ENCODE measurements around the gene P4HB. TPM values are rescaled to one million over a fixed set of nuclear protein-coding genes. Genes with fewer than 3 reads are reported as not detected.

The P4HB gene
- total and polyA plus RNA-seq, 10 of the 15 experiments (the other 5 are each of a cell fraction or from before 2014, with no cell fraction given), result 4.7 to 549 (median 361) TPM

GRCh38 chr17:81838753-81839255 is 21.5 kb downstream of the P4HB start (continued):
- no peak for TF ChIP-seq PAX8 (IDR thresholded peaks at IDR 0.05)
- TF ChIP-seq BRCA1 (IDR thresholded peaks at IDR 0.05; ENCODE audit: low read depth, low read length), result no peak
- no peak for TF ChIP-seq SPI1 (IDR thresholded peaks at IDR 0.05; ENCODE audit: borderline replicate concordance, insufficient read depth, low read depth, low read length)
- TF ChIP-seq IKZF2 (IDR thresholded peaks at IDR 0.05), result no peak
- TF ChIP-seq E2F8 (IDR thresholded peaks at IDR 0.05; ENCODE audit: low read depth, partially characterized antibody), result no peak
- TF ChIP-seq RAD51 (IDR thresholded peaks at IDR 0.05), result no peak
- no peak for TF ChIP-seq NR2C1 (IDR thresholded peaks at IDR 0.05)
- TF ChIP-seq SMC3 (IDR thresholded peaks at IDR 0.05; ENCODE audit: borderline replicate concordance, low read length), result no peak
- TF ChIP-seq JUNB (IDR thresholded peaks at IDR 0.05), result no peak

GRCh38 chr17:81837641-81838040 is 22.7 kb downstream of the P4HB start:
- intact Hi-C loops (cut with micrococcal nuclease; ENCODE audit: unreplicated experiment), result no loop called here
- Histone ChIP-seq H3K9me3 (replicated peaks; ENCODE audit: control insufficient read depth, insufficient read depth, low read length) (no peaks in the 10 kb centered on the region), H3K4me1 (ENCODE audit: control insufficient read depth, insufficient read depth, low read length) (peaks cover 6% of the 10 kb centered on the region), H3K9ac (ENCODE audit: control insufficient read depth, insufficient read depth, low read length) (no peak overlapping the region), H3K4me2 (ENCODE audit: control insufficient read depth, insufficient read depth) (no peak overlapping the region), H3K36me3 (ENCODE audit: control insufficient read depth in 2 of 2, insufficient read depth in 2 of 2, low read length in 1 of 2) (no peaks in the 10 kb centered on the region; a peak in 1 of 4 replicates), H3K79me2 (ENCODE audit: control insufficient read depth, insufficient read depth, low read length) (peaks cover 8% of the 10 kb centered on the region), H3K27me3 (replicated peaks in 1 of 2; ENCODE audit: control insufficient read depth in 2 of 2, insufficient read depth in 2 of 2, low read length in 1 of 2) (no peaks in the 10 kb centered on the region), H3K4me3 (no peak overlapping the region), H4K20me1 (ENCODE audit: control insufficient read depth, insufficient read depth) (no peaks in the 10 kb centered on the region), H3K27ac (ENCODE audit: control insufficient read depth, insufficient read depth) (no peak overlapping the region), H2AFZ (ENCODE audit: control insufficient read depth, low read depth, low read length) (no peak overlapping the region)
- ChIA-PET SMC1A (ENCODE audit: uncharacterized antibody, unreplicated experiment) (no interaction called here), RAD21 (ENCODE audit: unreplicated experiment) (interaction anchor here (0.6 kb wide), 1 partner anchor 722 kb away, joined by 3 read pairs; no protein-coding TSS in a partner anchor), POLR2A (interaction anchor here (0.6 kb wide), 1 partner anchor 21 kb away, joined by 3 read pairs; no protein-coding TSS in a partner anchor), CTCF (interaction anchor here (0.6 kb wide), 1 partner anchor 39 kb away, joined by 3 read pairs; no protein-coding TSS in a partner anchor)
- no TSS peak for BruUV-seq (replicated peaks)
- TF ChIP-seq MEF2A (IDR thresholded peaks at IDR 0.05; ENCODE audit: insufficient read depth, low read depth, low read length) (no peak), HSF1 (IDR thresholded peaks at IDR 0.05; ENCODE audit: low read depth, low read length) (no peak), TCF3 (IDR thresholded peaks at IDR 0.05; ENCODE audit: borderline replicate concordance, insufficient read depth, low read depth, low read length) (no peak), SREBF2 (IDR thresholded peaks at IDR 0.05; ENCODE audit: low read length) (no peak)
- DNase-seq (ENCODE audit: low read depth, low spot score) (no peak), FAIRE-seq (no peak), ATAC-seq (no peak)
- in situ Hi-C loops (cut with MboI), result no loop called here
- WGBS (ENCODE audit: insufficient coverage, insufficient replicate concordance, low lambda C conversion rate, missing lambda C conversion rate), result 71% methylated on average over 9 of the region's 9 CpGs
